ENCODE results near the gene UBAC1. TPM values are rescaled to one million over a fixed set of nuclear protein-coding genes. Genes with fewer than 3 reads are reported as not detected.
A peak's percentile ranks its signal among the peaks of the same experiment; 100 is the strongest.

Gene UBAC1
- total and polyA plus RNA-seq, 9 of the 15 experiments (the other 6 are each of a cell fraction or from before 2014, with no cell fraction given) = 94.0 to 399 (median 228) TPM

DNA sequence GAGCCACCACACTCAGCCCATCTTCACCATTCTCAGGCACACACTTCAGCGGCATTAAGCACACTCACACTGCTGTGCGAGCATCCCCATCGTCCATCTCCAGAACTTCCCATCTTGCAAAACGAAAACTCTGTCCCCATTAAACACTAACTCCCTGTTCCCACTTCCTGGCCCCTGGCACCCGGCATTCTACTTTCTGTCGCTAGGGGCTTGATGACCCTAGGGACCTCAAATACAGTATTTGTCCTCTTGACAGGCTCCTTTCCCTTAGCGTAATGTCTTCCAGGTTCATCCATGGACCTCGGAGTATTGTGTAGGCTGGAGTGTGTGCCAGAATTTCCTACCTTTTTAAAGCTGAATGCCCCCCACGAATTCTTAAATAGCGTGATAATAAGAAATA lies 14.7 kb upstream of the UBAC1 start:
- H3K9me1 ChIP-seq (ENCODE audit: control insufficient read depth, insufficient read depth, low read length) = no peaks in the 10 kb centered on the region
- in situ Hi-C loops (cut with MboI) (no loop called here), intact Hi-C loops (cut with micrococcal nuclease) (no loop called here)
- H3K9me3 ChIP-seq (replicated peaks; ENCODE audit: control insufficient read depth, insufficient read depth, low read depth, low read length) = no peaks in the 10 kb centered on the region
- FAIRE-seq = no peak
- 25% methylated on average over 10 of the region's 10 CpGs for WGBS (ENCODE audit: insufficient coverage, low coverage, missing lambda C conversion rate)
- H3K9ac ChIP-seq (ENCODE audit: insufficient read depth in 1 of 2, low read depth in 2 of 2, low read length in 2 of 2) = no peak overlapping the region
- no peak for TF ChIP-seq ZNF431 (CRISPR knock-in tag; IDR thresholded peaks at IDR 0.05)
- TF ChIP-seq, protein P1, sequence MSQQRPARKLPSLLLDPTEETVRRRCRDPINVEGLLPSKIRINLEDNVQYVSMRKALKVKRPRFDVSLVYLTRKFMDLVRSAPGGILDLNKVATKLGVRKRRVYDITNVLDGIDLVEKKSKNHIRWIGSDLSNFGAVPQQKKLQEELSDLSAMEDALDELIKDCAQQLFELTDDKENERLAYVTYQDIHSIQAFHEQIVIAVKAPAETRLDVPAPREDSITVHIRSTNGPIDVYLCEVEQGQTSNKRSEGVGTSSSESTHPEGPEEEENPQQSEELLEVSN (IDR thresholded peaks at IDR 0.05; ENCODE audit: borderline replicate concordance in 1 of 2, extremely low read depth in 1 of 2, insufficient read depth in 1 of 2, insufficient read length in 1 of 2, low read depth in 1 of 2, low read length in 1 of 2, poor library complexity in 1 of 2, severe bottlenecking in 1 of 2) = peak in 1 of 2 experiments; percentile 12
- TF ChIP-seq, protein P2, sequence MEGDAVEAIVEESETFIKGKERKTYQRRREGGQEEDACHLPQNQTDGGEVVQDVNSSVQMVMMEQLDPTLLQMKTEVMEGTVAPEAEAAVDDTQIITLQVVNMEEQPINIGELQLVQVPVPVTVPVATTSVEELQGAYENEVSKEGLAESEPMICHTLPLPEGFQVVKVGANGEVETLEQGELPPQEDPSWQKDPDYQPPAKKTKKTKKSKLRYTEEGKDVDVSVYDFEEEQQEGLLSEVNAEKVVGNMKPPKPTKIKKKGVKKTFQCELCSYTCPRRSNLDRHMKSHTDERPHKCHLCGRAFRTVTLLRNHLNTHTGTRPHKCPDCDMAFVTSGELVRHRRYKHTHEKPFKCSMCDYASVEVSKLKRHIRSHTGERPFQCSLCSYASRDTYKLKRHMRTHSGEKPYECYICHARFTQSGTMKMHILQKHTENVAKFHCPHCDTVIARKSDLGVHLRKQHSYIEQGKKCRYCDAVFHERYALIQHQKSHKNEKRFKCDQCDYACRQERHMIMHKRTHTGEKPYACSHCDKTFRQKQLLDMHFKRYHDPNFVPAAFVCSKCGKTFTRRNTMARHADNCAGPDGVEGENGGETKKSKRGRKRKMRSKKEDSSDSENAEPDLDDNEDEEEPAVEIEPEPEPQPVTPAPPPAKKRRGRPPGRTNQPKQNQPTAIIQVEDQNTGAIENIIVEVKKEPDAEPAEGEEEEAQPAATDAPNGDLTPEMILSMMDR (IDR thresholded peaks at IDR 0.05 in 2 of 3, conservative IDR thresholded peaks at IDR 0.05 in 1 of 3; ENCODE audit: insufficient read depth in 2 of 3, low read depth in 1 of 3, low read length in 3 of 3) = peak in 2 of 3 experiments; percentile 24 to 33; a peak in 3 of 6 replicates
- BruUV-seq (replicated peaks) = no TSS peak
- ChIA-PET CTCF (ENCODE audit: low intra/inter-chr PET ratio) (no interaction called here), POLR2A (no interaction called here)
- no peak overlapping the region for H2AFZ ChIP-seq (ENCODE audit: low read depth, low read length)
- no peak overlapping the region for H3K27ac ChIP-seq (ENCODE audit: extremely low read depth, low read depth, low read length)
- no peak overlapping the region for H3K4me3 ChIP-seq
- H3K4me1 ChIP-seq (replicated peaks in 1 of 2; ENCODE audit: control insufficient read depth in 2 of 2, insufficient read depth in 2 of 2, low read length in 2 of 2) = peaks cover 0 to 33% of the 10 kb centered on the region in 2 experiments; a peak in 2 of 5 replicates
- H3K79me2 ChIP-seq (ENCODE audit: control insufficient read depth, insufficient read depth, low read length) = no peaks in the 10 kb centered on the region
- ATAC-seq = no peak
- no peaks in the 10 kb centered on the region for H3K36me3 ChIP-seq (ENCODE audit: control insufficient read depth, insufficient read depth, low read length)
- no peak for DNase-seq (ENCODE audit: extremely low read depth in 1 of 4, low spot score in 3 of 4)
- H3K4me2 ChIP-seq (ENCODE audit: insufficient read depth, low read length) = no peak overlapping the region
- peaks cover 28 to 56% of the 10 kb centered on the region in 2 experiments; a peak in 4 of 5 replicates for H3K27me3 ChIP-seq (ENCODE audit: control insufficient read depth in 2 of 2, insufficient read depth in 2 of 2, low read length in 2 of 2)
- peaks cover 7% of the 10 kb centered on the region; the same call in 1 of the 2 replicates for H4K20me1 ChIP-seq (replicated peaks; ENCODE audit: control insufficient read depth, insufficient read depth, low read length)
